HG02759 (cell line): ENCODE measurements around the gene PRR11.
A peak's percentile ranks its signal among the peaks of the same experiment; 100 is the strongest.
"Not testable (repeated sequence)": the region's sequence is repeated elsewhere in the genome, so short reads cannot be mapped to it uniquely, and the experiment has no call there.

ENCODE experiments used
- ATAC-seq: cut with Tn5 transposase; IDR thresholded peaks from one replicate; pipeline ENCODE4 v1.9.1; 2021; ENCODE audit warnings: mild to moderate bottlenecking, moderate library complexity; ENCODE audit not compliant: unreplicated experiment

Gene PRR11

GRCh38 chr17:59155439-59156177, at the start of gene PRR11:
PRR11 (plus strand) TSS chr17:59155746; CDS start chr17:59169753, 14,007 bp downstream.
- ATAC-seq = peak; percentile 89

- peak; percentile 30 for ATAC-seq
Measured at GRCh38 chr17:59105852-59106462, 49.6 kb upstream of the PRR11 start.

- ATAC-seq = peak; percentile 95
Measured at GRCh38 chr17:59106463-59107305, 48.9 kb upstream of the PRR11 start, which contains the start of gene TRIM37. TRIM37 (minus strand) TSS chr17:59106880; CDS start chr17:59106461, 419 bp downstream.

- ATAC-seq = no peak
Measured at GRCh38 chr17:59107306-59107670, 48.3 kb upstream of the PRR11 start.

- no peak for ATAC-seq
Measured at GRCh38 chr17:59108400-59109102, 47.0 kb upstream of the PRR11 start.

GRCh38 chr17:59110973-59111372, 44.6 kb upstream of the PRR11 start:
- no peak for ATAC-seq

- ATAC-seq = no peak
Measured at GRCh38 chr17:59111539-59111938, 44.0 kb upstream of the PRR11 start.

- ATAC-seq = no peak
Measured at GRCh38 chr17:59115474-59115873, 40.1 kb upstream of the PRR11 start.

GRCh38 chr17:59121901-59122480, 33.6 kb upstream of the PRR11 start:
- no peak for ATAC-seq

GRCh38 chr17:59124665-59125064, 30.9 kb upstream of the PRR11 start:
- no peak for ATAC-seq

- no peak for ATAC-seq
Measured at GRCh38 chr17:59126809-59127417, 28.6 kb upstream of the PRR11 start.

- ATAC-seq = no peak
Measured at GRCh38 chr17:59129814-59130213, 25.7 kb upstream of the PRR11 start.

- no peak for ATAC-seq
Measured at GRCh38 chr17:59131131-59131530, 24.4 kb upstream of the PRR11 start.

GRCh38 chr17:59138339-59138738, 17.2 kb upstream of the PRR11 start:
- ATAC-seq = not testable (repeated sequence)

- no peak for ATAC-seq
Measured at GRCh38 chr17:59139939-59140338, 15.6 kb upstream of the PRR11 start.

GRCh38 chr17:59141860-59142259, 13.7 kb upstream of the PRR11 start:
- no peak for ATAC-seq

GRCh38 chr17:59145571-59146096, 9.9 kb upstream of the PRR11 start:
- ATAC-seq = no peak

GRCh38 chr17:59149051-59149450, 6.5 kb upstream of the PRR11 start:
- ATAC-seq = no peak

- ATAC-seq = no peak
Measured at GRCh38 chr17:59149841-59150511, 5.6 kb upstream of the PRR11 start.
